ENCODE measurements around the gene ADGRF1. TPM values are rescaled to one million over a fixed set of nuclear protein-coding genes. Genes with fewer than 3 reads are reported as not detected.

The ADGRF1 gene
- polyA plus RNA-seq, 1 of the 3 experiments (the other 2 are of a cell fraction) = not detected

DNA sequence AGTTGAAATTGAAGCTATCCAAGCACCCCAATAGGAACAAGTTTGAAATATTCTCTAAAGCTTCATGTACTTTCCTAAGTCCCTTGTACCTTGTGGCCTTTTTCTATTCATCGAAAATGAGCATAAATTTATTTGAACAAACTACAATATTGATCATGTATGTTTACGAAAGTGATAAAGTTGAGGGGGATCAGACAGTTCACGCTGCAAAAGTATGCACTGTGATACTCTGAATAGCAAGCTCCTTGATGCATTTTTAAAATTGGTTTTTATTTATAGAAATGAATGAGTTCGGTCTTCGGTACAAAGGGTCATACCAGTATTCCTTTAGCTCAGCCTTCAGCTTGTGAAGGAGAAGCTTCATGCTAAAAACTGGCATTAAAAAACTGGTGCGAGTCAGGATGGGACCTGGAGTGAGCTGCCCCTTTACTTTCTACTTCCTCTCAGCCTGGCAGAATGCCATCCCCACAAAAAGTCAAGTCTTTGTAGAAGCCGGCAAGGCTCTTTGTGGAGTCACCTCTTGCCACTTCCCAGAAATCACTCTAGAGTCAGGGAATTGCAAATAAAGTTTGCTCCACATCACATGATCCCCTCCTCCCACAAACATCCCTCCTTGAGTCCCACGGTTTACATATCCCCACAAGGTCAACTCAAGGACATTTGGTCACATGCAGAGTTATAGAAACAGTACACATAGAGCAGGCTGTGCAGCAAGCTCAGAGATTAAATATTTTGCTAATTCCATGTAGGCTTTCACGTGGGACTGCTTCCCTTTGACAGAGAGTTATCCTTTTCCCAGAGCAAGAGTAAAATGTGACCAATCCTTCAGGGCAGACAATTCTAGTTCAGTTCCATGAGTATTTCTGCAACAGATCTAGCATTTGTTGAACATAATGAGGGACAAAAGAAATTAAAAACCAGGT is 34.6 kb upstream of the ADGRF1 start:
- Histone ChIP-seq H3K27me3 (ENCODE audit: insufficient read depth) (no peaks in the 10 kb centered on the region; the same call in 1 of the 2 replicates), H3K9me2 (no peaks in the 10 kb centered on the region), H3K27ac (ENCODE audit: low read depth in 2 of 2, low read length in 1 of 2) (no peak overlapping the region), H3K9me3 (no peaks in the 10 kb centered on the region), H4K20me1 (ENCODE audit: insufficient read depth) (no peaks in the 10 kb centered on the region), H3K79me2 (ENCODE audit: insufficient read depth) (no peaks in the 10 kb centered on the region), H3K36me3 (replicated peaks in 1 of 2; ENCODE audit: control insufficient read depth in 1 of 2, insufficient read depth in 2 of 2, low read length in 1 of 2) (no peaks in the 10 kb centered on the region), H3K4me3 (ENCODE audit: low read depth in 2 of 2, low read length in 1 of 2) (no peak overlapping the region), H3K9ac (no peak overlapping the region), H3K4me2 (no peak overlapping the region), H3F3A (replicated peaks; ENCODE audit: insufficient read depth) (no peaks in the 10 kb centered on the region), H3K4me1 (ENCODE audit: control insufficient read depth in 1 of 2, insufficient read depth in 2 of 2, low read depth in 1 of 2, low read length in 1 of 2) (peaks cover 0 to 13% of the 10 kb centered on the region in 2 experiments; a peak in 2 of 4 replicates), H2AFZ (ENCODE audit: low read depth) (no peak overlapping the region)
- 63% methylated on average over 9 of the region's 9 CpGs for WGBS (ENCODE audit: low lambda C conversion rate)
- POLR2A ChIA-PET = no interaction called here
- no peak for DNase-seq
- TF ChIP-seq, protein P1, sequence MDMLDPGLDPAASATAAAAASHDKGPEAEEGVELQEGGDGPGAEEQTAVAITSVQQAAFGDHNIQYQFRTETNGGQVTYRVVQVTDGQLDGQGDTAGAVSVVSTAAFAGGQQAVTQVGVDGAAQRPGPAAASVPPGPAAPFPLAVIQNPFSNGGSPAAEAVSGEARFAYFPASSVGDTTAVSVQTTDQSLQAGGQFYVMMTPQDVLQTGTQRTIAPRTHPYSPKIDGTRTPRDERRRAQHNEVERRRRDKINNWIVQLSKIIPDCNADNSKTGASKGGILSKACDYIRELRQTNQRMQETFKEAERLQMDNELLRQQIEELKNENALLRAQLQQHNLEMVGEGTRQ (IDR thresholded peaks at IDR 0.05; ENCODE audit: borderline replicate concordance, low read depth, low read length) = no peak
- TF ChIP-seq YY1 (IDR thresholded peaks at IDR 0.05; ENCODE audit: low read depth) (no peak), POLR2AphosphoS5 (IDR thresholded peaks at IDR 0.05; ENCODE audit: low read depth, low read length) (no peak), RFX5 (IDR thresholded peaks at IDR 0.05; ENCODE audit: low read length) (no peak), CHD2 (IDR thresholded peaks at IDR 0.05; ENCODE audit: low read length, partially characterized antibody) (no peak), RXRA (IDR thresholded peaks at IDR 0.05; ENCODE audit: borderline replicate concordance, low read depth) (no peak), GABPA (IDR thresholded peaks at IDR 0.05; ENCODE audit: low read depth) (no peak), MXI1 (IDR thresholded peaks at IDR 0.05; ENCODE audit: low read depth, low read length) (no peak), GATA2 (CRISPR knock-in tag; IDR thresholded peaks at IDR 0.05) (no peak), EZH2phosphoT487 (IDR thresholded peaks at IDR 0.05; ENCODE audit: borderline replicate concordance, low read depth) (no peak), RAD21 (IDR thresholded peaks at IDR 0.05; ENCODE audit: low read length) (no peak), JUND (IDR thresholded peaks at IDR 0.05) (no peak)
- TF ChIP-seq, protein P2, sequence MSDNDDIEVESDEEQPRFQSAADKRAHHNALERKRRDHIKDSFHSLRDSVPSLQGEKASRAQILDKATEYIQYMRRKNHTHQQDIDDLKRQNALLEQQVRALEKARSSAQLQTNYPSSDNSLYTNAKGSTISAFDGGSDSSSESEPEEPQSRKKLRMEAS (IDR thresholded peaks at IDR 0.05; ENCODE audit: low read depth) = no peak
- TF ChIP-seq, protein P3, sequence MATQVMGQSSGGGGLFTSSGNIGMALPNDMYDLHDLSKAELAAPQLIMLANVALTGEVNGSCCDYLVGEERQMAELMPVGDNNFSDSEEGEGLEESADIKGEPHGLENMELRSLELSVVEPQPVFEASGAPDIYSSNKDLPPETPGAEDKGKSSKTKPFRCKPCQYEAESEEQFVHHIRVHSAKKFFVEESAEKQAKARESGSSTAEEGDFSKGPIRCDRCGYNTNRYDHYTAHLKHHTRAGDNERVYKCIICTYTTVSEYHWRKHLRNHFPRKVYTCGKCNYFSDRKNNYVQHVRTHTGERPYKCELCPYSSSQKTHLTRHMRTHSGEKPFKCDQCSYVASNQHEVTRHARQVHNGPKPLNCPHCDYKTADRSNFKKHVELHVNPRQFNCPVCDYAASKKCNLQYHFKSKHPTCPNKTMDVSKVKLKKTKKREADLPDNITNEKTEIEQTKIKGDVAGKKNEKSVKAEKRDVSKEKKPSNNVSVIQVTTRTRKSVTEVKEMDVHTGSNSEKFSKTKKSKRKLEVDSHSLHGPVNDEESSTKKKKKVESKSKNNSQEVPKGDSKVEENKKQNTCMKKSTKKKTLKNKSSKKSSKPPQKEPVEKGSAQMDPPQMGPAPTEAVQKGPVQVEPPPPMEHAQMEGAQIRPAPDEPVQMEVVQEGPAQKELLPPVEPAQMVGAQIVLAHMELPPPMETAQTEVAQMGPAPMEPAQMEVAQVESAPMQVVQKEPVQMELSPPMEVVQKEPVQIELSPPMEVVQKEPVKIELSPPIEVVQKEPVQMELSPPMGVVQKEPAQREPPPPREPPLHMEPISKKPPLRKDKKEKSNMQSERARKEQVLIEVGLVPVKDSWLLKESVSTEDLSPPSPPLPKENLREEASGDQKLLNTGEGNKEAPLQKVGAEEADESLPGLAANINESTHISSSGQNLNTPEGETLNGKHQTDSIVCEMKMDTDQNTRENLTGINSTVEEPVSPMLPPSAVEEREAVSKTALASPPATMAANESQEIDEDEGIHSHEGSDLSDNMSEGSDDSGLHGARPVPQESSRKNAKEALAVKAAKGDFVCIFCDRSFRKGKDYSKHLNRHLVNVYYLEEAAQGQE (IDR thresholded peaks at IDR 0.05; ENCODE audit: low read depth, low read length) = no peak
- TF ChIP-seq, protein P4, sequence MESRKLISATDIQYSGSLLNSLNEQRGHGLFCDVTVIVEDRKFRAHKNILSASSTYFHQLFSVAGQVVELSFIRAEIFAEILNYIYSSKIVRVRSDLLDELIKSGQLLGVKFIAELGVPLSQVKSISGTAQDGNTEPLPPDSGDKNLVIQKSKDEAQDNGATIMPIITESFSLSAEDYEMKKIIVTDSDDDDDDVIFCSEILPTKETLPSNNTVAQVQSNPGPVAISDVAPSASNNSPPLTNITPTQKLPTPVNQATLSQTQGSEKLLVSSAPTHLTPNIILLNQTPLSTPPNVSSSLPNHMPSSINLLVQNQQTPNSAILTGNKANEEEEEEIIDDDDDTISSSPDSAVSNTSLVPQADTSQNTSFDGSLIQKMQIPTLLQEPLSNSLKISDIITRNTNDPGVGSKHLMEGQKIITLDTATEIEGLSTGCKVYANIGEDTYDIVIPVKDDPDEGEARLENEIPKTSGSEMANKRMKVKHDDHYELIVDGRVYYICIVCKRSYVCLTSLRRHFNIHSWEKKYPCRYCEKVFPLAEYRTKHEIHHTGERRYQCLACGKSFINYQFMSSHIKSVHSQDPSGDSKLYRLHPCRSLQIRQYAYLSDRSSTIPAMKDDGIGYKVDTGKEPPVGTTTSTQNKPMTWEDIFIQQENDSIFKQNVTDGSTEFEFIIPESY (IDR thresholded peaks at IDR 0.05; ENCODE audit: borderline replicate concordance, low read depth) = no peak
- TF ChIP-seq, protein P5, sequence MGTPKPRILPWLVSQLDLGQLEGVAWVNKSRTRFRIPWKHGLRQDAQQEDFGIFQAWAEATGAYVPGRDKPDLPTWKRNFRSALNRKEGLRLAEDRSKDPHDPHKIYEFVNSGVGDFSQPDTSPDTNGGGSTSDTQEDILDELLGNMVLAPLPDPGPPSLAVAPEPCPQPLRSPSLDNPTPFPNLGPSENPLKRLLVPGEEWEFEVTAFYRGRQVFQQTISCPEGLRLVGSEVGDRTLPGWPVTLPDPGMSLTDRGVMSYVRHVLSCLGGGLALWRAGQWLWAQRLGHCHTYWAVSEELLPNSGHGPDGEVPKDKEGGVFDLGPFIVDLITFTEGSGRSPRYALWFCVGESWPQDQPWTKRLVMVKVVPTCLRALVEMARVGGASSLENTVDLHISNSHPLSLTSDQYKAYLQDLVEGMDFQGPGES (IDR thresholded peaks at IDR 0.05; ENCODE audit: low read depth, low read length) = no peak
- CTCF ChIA-PET = interaction anchor here (1.1 to 1.3 kb wide), 2 partner anchors 20 to 233 kb away, joined by 4 read pairs; partner anchors contain the start of gene TNFRSF21
